ENCODE results near the gene RSPH6A. TPM values are rescaled to one million over a fixed set of nuclear protein-coding genes. Genes with fewer than 3 reads are reported as not detected.

Gene RSPH6A
- total RNA-seq, 4 donors from 2014 or later, result 0.30 TPM; not detected in 3

DNA sequence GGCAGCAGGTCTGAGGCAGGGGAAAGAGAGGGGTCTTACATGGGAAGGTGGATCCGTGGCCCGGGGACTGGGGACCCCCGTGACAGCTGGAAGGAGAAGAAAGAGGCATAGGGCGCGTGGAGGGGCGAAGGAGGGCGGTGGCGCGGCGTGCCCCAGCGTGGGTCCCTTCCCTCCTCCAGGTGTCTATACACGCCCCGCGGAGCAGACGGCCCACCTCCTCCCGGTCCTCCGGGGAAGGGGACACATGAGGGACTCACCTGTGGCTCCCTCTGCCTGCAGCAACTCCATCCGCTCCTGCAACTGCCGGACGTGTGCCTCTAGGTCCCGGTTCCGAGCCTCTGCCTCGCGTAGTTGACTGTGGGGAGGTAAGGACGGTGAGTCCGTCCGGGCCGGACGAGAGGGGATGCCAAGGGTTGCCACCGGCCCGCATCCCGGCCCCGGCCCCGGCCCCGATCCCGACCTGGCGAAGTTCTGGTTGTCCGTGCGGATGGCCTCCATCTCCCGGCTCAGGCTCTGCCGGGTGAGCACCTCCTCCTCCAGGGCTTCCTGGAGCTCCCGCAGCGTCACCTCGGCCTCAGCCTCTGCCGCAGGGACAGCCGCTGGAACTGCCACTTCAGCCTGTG, 43.7 kb downstream of the RSPH6A start:
- Histone ChIP-seq H3K36me3 (peaks cover 0 to 32% (median 0%) of the 10 kb centered on the region in 3 donors), H3K4me3 (peak overlapping the region in 2 of 4 donors; percentile 77 to 89), H3K27me3 (no peaks in the 10 kb centered on the region), H3K9me3 (no peaks in the 10 kb centered on the region), H3K4me1 (peaks cover 0 to 24% (median 15%) of the 10 kb centered on the region in 4 donors), H3K27ac (peak overlapping the region; percentile 88 to 97 (median 94))
- WGBS, 2 donors, result 83 to 85% methylated on average over 38 to 44 of the region's 46 CpGs
- TF ChIP-seq POLR2A (IDR thresholded peaks at IDR 0.05) (no peak), EP300 (IDR thresholded peaks at IDR 0.05) (no peak)
- TF ChIP-seq, protein P1, sequence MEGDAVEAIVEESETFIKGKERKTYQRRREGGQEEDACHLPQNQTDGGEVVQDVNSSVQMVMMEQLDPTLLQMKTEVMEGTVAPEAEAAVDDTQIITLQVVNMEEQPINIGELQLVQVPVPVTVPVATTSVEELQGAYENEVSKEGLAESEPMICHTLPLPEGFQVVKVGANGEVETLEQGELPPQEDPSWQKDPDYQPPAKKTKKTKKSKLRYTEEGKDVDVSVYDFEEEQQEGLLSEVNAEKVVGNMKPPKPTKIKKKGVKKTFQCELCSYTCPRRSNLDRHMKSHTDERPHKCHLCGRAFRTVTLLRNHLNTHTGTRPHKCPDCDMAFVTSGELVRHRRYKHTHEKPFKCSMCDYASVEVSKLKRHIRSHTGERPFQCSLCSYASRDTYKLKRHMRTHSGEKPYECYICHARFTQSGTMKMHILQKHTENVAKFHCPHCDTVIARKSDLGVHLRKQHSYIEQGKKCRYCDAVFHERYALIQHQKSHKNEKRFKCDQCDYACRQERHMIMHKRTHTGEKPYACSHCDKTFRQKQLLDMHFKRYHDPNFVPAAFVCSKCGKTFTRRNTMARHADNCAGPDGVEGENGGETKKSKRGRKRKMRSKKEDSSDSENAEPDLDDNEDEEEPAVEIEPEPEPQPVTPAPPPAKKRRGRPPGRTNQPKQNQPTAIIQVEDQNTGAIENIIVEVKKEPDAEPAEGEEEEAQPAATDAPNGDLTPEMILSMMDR (IDR thresholded peaks at IDR 0.05), result no peak
- DNase-seq (ENCODE audit: low spot score in 2 of 2), result no peak

DNA sequence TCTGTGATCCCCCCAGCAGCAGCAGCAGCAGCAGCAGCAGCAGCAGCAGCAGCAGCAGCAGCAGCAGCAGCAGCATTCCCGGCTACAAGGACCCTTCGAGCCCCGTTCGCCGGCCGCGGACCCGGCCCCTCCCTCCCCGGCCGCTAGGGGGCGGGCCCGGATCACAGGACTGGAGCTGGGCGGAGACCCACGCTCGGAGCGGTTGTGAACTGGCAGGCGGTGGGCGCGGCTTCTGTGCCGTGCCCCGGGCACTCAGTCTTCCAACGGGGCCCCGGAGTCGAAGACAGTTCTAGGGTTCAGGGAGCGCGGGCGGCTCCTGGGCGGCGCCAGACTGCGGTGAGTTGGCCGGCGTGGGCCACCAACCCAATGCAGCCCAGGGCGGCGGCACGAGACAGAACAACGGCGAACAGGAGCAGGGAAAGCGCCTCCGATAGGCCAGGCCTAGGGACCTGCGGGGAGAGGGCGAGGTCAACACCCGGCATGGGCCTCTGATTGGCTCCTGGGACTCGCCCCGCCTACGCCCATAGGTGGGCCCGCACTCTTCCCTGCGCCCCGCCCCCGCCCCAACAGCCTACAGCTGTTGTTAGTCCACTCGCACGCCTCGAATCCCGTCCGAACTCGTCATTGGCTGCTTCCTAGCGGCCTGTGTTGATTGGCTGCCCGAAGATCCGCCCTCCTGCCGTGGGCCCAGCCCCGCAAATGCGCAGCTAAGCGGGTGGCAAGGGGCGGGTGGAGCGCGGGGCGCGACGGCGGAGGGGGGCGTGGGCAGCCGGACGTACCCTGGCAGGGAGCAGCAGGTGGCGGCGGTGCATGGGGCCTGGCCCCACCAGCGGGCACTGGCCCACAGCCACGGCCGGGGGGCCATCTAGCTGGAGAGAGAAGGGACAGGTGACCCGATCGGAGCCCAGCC, 44.7 kb downstream of the RSPH6A start:
- peak; percentile 94 to 96 for DNase-seq (ENCODE audit: low spot score in 2 of 2)
- Histone ChIP-seq H3K27ac (peak overlapping the region; percentile 88 to 97 (median 94)), H3K9me3 (no peaks in the 10 kb centered on the region), H3K4me3 (peak overlapping the region; percentile 62 to 91 (median 83)), H3K27me3 (no peaks in the 10 kb centered on the region), H3K36me3 (peaks cover 0 to 34% (median 0%) of the 10 kb centered on the region in 3 donors), H3K4me1 (peaks cover 0 to 34% (median 24%) of the 10 kb centered on the region in 4 donors)
- TF ChIP-seq POLR2A (IDR thresholded peaks at IDR 0.05), result peak in 1 of 2 donors; percentile 73
- TF ChIP-seq, protein P1 (IDR thresholded peaks at IDR 0.05), result peak; percentile 94 to 99 (median 98)
- TF ChIP-seq EP300 (IDR thresholded peaks at IDR 0.05), result peak; percentile 66 to 94
- WGBS, 2 donors, result 2 to 3% methylated on average over 12 to 36 of the region's 79 CpGs

DNA sequence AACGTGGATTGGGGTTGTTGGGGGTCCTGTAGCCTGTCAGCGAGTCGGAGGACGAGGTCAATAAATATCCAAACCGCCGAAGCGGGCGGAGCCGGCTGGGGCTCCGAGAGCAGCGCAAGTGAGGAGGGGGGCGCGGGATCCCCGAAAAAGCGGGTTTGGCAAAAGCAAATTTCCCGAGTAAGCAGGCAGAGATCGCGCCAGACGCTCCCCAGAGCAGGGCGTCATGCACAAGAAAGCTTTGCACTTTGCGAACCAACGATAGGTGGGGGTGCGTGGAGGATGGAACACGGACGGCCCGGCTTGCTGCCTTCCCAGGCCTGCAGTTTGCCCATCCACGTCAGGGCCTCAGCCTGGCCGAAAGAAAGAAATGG, 45.3 kb downstream of the RSPH6A start:
- H3K4me1 ChIP-seq, result peaks cover 0 to 41% (median 28%) of the 10 kb centered on the region in 4 donors
- no peaks in the 10 kb centered on the region for H3K27me3 ChIP-seq
- peak in 1 of 2 donors; percentile 48 for DNase-seq (ENCODE audit: low spot score in 2 of 2)
- peak overlapping the region; percentile 88 to 97 (median 94) for H3K27ac ChIP-seq
- no peaks in the 10 kb centered on the region for H3K9me3 ChIP-seq
- H3K36me3 ChIP-seq, result peaks cover 0 to 36% (median 0%) of the 10 kb centered on the region in 3 donors
- no peak for TF ChIP-seq POLR2A (IDR thresholded peaks at IDR 0.05)
- TF ChIP-seq, protein P1 (IDR thresholded peaks at IDR 0.05), result no peak
- no peak for TF ChIP-seq EP300 (IDR thresholded peaks at IDR 0.05)
- 0 to 3% methylated on average over 16 to 28 of the region's 28 CpGs for whole genome bisulfite sequencing, 2 donors
- peak overlapping the region; percentile 62 to 91 (median 83) for H3K4me3 ChIP-seq

DNA sequence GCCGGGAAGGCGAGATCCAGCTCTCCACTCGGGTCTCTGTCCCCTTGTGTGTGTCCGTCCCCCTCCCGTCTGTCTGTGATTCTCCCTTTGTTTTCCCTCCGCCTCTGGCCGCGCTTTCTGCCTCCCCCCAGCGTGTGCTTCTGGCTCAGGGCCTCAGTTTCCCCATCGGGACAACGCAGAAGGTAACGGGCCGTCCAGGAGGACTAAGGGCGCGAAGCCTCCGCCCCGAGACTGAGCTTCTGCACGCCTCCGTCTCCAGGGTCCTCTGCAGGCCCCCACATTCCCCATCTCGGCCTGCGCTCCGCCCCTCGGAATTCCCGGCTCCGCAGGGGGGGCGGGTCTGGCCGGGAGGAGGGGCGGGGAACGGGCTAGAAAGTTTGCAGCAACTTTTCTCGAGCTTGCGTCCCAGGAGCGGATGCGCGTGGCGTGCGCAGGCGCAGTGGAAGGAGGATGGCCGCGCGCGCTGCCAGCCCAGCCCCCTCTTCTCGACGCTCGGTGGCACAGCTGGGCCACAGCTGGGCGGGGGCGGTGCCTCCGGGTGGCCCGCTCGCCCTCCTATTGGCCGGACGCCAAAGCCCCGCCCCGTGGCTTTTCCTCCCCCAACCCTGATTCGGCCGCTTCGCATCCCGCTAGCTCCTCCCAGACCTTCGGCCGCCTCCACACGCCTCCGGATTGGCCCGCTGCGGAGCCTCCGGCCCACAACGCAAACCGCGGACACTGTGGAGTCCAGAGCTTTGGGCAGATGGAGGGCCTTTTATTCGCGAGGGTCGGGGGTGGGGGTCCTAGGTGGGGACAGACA, 45.9 kb downstream of the RSPH6A start, which contains the start of gene SIX5:
Gene SIX5, minus strand, starts transcription at position 269 of the 799 bp plus-strand sequence. CDS start 408 bp downstream, outside the sequence.
- no peaks in the 10 kb centered on the region for H3K9me3 ChIP-seq
- TF ChIP-seq POLR2A (IDR thresholded peaks at IDR 0.05) (peak; percentile 90), EP300 (IDR thresholded peaks at IDR 0.05) (peak; percentile 95 to 98)
- TF ChIP-seq, protein P1 (IDR thresholded peaks at IDR 0.05), result no peak
- H3K4me1 ChIP-seq, result peaks cover 0 to 47% (median 33%) of the 10 kb centered on the region in 4 donors
- WGBS, 2 donors, result 0% methylated on average over 43 to 55 of the region's 70 CpGs
- peak; percentile 96 to 97 for DNase-seq (ENCODE audit: low spot score in 2 of 2)
- peak within 1 kb of the TSS; percentile 62 to 91 (median 83) for H3K4me3 ChIP-seq
- H3K36me3 ChIP-seq, result peaks cover 0 to 30% (median 0%) of the 10 kb centered on the region in 3 donors
- H3K27me3 ChIP-seq, result no peaks in the 10 kb centered on the region
- H3K27ac ChIP-seq, result peak within 1 kb of the TSS; percentile 91 to 99 (median 96)
